HFF-Myc (cell line): ENCODE results near the gene BOD1.
"Not testable (repeated sequence)": the region's sequence is repeated elsewhere in the genome, so short reads cannot be mapped to it uniquely, and the experiment has no call there.

ENCODE experiments used
- DNase-seq: peaks from one replicate; pipeline ENCODE4 v3.0.0-alpha.2; 2011; ENCODE audit warnings: low read depth; ENCODE audit errors: extremely low read depth
- H3K4me3 ChIP-seq: replicated peaks from 2 replicates; pipeline ENCODE4 v1.5.1; 2011; ENCODE audit warnings: low read depth, mild to moderate bottlenecking, control low read depth, low read length
- TF ChIP-seq, protein P1 (sequence below): IDR thresholded peaks from 2 replicates; pipeline ENCODE4 v1.5.1; 2012; ENCODE audit warnings: mild to moderate bottlenecking, low read depth, low read length, control low read depth; ENCODE audit errors: missing control alignments

Gene BOD1

DNA sequence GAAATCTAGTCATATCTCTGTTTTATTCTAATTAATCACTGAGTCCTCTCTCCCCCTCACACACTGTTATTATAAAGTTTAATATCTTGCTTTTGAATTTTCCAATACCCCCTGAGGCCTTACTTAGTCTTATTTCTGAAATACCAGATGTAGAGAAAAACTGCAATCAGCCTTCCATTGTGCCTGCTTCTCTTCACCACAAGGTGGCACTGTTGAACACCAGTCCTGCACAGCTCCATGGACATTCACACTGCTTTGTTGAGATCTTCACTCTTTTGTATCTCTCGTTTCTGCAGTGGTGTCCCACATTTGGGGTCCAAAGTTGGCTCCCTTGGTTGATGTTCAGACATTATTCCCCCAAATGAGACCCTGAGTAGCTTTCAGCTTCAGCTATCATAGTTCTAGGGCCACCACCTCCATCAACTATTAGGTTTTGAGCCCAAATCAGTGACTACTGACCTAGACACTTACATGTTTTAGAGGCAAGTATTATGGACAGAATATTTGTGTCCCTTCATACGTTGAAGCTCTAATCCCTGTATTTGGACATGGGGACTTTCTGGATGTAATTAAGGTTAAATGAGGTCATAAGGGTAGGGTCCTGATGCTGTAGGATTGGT, 24.3 kb downstream of the BOD1 start:
- no peak overlapping the region for H3K4me3 ChIP-seq
- TF ChIP-seq, protein P1, sequence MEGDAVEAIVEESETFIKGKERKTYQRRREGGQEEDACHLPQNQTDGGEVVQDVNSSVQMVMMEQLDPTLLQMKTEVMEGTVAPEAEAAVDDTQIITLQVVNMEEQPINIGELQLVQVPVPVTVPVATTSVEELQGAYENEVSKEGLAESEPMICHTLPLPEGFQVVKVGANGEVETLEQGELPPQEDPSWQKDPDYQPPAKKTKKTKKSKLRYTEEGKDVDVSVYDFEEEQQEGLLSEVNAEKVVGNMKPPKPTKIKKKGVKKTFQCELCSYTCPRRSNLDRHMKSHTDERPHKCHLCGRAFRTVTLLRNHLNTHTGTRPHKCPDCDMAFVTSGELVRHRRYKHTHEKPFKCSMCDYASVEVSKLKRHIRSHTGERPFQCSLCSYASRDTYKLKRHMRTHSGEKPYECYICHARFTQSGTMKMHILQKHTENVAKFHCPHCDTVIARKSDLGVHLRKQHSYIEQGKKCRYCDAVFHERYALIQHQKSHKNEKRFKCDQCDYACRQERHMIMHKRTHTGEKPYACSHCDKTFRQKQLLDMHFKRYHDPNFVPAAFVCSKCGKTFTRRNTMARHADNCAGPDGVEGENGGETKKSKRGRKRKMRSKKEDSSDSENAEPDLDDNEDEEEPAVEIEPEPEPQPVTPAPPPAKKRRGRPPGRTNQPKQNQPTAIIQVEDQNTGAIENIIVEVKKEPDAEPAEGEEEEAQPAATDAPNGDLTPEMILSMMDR: peak; percentile 64
- DNase-seq: no peak

DNA sequence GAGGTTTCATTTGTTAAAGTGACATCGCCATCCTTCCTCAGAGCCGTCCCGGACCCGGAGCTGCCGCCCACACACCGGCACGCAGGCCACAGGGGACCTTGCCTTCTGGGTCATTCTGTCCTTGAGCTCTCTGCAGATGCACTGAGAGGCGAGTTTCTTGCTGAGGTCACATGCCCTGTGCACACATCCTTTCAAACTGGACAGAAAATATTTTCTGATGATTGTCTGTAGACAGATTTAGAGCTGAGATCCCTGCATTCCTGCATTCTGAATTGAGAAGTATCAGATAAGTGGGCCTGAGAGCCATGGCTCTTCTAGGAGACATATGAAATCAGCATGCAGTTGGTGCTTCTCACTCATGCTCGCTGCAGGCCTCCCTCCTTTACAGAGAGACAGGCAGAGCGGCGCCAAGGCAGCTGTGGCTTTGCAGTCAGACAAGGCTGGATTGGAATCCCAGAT, 25.4 kb downstream of the BOD1 start:
- H3K4me3 ChIP-seq: no peak overlapping the region
- TF ChIP-seq, protein P1: no peak
- DNase-seq: no peak

DNA sequence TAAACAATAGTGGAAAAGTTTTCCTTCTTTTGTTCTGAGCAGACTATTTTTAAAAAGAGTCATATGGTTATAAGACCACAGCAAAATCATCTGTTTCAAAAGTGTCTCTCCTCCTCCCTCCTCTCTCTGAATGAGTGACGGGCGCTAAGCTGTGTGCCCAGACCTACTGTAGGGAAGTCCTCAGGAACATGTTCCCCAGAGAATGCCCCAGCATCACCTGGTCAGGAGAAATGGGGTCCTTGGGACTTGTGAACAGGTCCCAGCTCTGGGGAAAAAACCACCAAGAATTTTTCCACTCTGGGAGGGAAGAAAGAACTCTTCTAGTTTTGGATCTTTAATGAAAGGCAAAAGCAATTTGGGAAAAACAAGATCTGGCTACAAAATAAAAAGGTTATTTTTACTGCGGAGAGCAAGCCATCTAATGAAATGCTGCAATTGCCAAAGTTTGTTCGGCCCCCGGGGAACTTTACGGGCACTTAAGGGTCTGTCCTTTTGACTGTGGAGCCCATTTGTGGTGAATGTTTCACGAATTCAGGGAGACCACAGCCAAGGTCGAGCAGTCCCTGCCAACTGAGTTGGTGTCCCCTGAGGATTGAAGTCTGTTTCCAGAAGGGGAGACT, 25.9 kb downstream of the BOD1 start:
- TF ChIP-seq, protein P1: no peak
- DNase-seq: no peak
- no peak overlapping the region for H3K4me3 ChIP-seq

DNA sequence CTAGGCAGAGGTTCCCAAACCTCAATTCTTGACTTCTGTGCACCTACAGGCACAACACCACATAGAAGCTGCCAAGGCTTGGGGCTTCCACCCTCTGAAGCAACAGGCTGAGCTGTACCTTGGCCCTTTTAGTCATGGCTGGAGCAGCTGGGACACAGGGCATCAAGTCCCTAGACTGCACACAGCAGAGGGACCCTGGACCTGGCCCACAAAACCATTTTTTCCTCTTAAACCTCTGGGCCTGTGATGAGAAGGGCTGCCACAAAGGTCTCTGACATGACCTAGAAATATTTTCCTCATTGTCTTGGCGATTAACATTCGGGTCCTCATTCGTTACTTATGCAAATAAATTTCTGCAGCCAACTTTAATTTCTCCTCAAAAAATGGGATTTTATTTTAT, 30.3 kb downstream of the BOD1 start:
- DNase-seq, H3K4me3 ChIP-seq: not testable (repeated sequence)

DNA sequence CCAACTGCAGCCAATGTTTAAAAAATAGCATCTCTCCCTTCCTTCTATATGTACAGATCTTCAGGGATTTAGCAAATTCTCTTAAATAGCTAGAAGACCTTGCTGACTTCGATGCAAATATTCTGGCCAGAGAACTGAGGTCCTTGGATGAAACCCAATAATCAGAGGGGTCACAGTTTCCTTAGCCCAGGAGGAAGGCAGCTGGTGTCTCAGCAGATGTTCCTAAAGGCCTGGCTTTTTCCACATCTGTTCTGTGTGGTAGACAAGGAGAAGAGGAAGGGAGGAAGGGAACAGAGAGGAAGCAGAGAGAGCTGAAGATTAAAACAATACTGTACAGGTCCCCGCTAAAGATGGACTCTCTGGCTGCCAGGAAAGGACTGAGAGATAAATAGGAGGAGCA, 33.1 kb downstream of the BOD1 start:
- DNase-seq: no peak
- no peak overlapping the region for H3K4me3 ChIP-seq
- TF ChIP-seq, protein P1: no peak

DNA sequence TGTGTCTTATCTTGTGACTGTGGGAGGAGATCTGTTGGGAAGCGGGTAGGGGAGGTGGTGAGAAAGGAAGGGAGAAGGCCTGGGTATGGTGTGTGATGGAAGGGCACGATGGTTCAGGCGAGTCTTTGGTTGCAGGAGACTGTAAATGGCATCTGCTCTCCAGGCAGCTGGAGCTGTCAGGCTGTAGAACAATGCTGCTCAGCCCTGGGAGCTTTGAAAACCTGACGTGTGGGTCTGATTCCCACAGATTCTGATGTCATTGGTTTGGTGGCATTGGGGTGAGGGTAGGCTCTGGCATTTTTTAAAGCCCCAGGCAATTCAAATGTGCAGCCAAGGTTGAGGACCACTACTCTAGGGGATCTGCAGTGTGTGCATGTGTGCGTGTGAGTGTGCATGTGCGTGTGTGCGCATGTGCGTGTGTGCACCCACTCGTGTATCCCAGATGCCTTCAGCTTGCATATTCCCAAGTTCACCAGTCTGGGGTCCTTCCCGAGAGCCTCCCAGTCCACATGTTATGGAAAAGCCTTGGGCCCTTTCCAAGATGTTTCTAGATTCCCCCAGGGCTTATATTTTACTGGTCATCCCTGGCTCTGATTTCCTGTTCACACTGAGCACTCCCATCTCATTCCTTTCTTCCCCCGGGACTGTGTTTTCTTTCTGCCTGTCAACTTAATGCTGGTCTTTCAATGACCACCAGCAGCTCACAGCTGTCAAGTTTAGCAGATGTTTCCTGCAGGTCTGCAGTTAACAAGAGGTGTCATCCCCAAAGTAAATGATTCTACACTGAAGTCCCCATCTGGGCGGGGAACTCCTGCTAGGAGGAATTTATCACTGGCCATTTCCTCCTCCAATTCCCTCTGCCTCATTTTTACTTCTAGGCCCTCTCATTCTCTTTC, 34.0 kb downstream of the BOD1 start:
- DNase-seq: peak; percentile 73
- H3K4me3 ChIP-seq: no peak overlapping the region
- TF ChIP-seq, protein P1: no peak

DNA sequence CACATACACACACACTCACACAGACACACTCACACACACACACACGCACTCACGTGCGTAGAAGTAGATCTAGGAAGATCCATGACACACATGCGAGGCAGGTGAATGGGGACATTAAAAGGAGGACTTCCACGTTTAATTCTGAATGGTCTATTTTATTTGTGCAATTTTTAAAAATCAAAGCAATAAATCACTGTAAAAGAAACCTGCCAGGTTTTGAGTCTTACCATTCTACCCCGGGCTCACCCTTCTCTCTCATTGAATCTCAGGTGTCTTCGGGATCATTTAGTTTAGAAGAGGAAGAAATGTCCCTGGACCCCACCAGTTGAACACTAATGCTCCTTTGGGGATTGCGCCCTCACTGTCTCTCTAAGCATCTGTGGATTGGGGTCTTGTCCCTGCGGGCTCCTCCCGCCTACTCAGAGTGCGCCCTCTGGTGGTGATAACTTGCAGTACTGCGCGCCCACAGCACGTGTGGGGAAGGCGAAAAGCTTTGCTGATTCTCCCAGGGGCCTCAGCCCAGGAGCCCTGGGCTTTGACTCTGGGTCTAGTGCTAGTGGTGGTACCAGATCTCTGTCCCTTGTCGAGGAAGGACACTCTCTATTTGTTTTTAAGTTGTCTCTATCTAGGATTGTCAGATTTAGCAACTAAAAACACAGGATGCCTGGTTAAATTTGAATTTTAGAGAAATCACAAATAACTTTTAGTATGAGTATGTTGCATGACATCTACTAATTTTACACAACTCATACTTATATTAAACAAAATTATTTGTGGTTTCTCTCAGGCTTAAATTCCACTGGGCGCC, 34.8 kb downstream of the BOD1 start:
- TF ChIP-seq, protein P1: peak; percentile 79
- no peak for DNase-seq

More for the DNA sequence above, 34.8 kb downstream of the BOD1 start:
- no peak overlapping the region for H3K4me3 ChIP-seq
